Articular chondrocyte of knee joint (primary cell): ENCODE data around the gene ARL10. TPM values are rescaled to one million over a fixed set of nuclear protein-coding genes. Genes with fewer than 3 reads are reported as not detected.

Source experiments
- small RNA-seq: library from RNA; depleted of rRNA; stranded (forward); fragments of <200 nt; gene quantifications from one replicate; pipeline ENCODE3, GENCODE V24; 2012
- total RNA-seq: library from RNA; depleted of rRNA; stranded (reverse); fragments of >200 nt; gene quantifications from 2 replicates; pipeline ENCODE4 v1.2.3, GENCODE V29; 2012

Gene ARL10
- total RNA-seq = 8.5 and 9.1 TPM in 2 replicates

GRCh38 chr5:176365351-176366231, at the start of gene ARL10:
Gene ARL10 (plus strand): TSS chr5:176365487. CDS start chr5:176365564, 77 bp downstream.

DNA sequence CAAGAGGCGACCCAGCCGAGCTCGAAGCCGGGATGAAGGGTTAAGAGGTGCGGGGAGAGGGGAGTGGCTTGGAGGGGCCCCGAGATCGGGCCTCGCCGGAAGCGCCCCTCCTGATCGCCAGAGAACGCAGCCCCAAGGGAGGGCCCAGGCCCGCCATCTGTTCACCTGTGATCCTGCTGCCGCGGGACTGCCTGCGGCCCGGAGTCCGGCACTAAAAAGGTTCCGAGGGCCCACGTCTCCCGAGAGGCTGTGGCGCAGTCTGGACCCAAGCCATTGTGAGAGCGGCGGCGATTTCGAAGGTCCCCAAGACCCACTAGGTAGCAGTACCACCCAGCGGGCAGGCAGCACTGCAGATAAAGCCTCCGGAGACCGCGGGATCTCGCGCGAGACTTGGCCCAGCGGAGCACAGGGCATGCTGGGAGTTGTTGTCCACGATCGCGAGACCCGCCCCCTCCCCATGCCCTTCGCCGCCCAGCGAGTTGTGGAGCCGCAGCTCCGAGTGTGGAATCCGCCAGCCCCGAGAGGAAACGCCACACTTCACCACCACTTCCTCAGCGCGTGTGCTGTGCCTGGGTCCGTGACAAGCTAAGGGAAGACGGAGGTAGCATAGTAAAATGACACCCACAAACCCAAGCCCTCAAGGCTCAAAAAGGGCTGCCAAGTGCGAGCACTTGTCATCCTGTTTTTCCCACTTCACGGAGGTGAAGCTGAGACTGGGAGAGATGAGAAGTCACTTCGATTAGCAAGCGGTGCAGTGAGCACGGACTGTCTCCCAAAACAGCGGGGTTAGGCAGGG, 3.7 kb upstream of the ARL10 start, which contains the start of gene KIAA1191:
Gene KIAA1191 (minus strand): TSS at position 328 of the 796 bp plus-strand sequence. CDS start 2,256 bp downstream, outside the sequence.

DNA sequence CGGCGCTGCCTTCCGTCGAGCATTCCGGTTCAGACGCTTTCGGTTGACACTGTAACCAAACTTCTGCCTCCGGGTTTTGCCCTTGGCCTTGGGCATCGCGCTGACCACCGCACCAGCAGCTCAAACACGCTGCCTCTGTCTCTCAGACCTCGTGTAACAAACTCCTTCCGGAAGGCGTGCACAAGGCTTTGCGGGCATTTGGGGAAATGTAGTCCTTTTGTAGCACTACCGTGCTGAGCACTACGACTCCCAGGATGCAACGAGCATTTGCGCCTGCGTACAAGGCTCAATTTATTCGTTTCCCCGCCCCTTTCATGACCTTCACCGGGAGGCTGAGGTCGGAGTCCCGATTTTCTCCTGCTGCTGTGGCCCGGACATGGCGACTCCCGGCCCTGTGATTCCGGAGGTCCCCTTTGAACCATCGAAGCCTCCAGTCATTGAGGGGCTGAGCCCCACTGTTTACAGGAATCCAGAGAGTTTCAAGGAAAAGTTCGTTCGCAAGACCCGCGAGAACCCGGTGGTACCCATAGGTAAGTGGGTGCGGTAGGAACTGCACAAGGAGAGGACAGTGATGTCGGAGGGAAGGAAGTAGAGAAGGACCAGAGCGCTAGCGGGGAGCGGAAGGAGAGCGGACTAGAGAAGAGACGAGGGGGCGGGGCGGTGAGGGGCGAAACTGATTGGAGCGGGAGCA, 23.3 kb downstream of the ARL10 start, which contains the start of the genes HIGD2A and NOP16:
Gene HIGD2A (plus strand): TSS at position 308 of the 691 bp plus-strand sequence. CDS start 69 bp downstream, at position 377.
Gene NOP16 (minus strand): TSS at position 155 of the 691 bp plus-strand sequence. CDS start 59 bp downstream, at position 96.

DNA sequence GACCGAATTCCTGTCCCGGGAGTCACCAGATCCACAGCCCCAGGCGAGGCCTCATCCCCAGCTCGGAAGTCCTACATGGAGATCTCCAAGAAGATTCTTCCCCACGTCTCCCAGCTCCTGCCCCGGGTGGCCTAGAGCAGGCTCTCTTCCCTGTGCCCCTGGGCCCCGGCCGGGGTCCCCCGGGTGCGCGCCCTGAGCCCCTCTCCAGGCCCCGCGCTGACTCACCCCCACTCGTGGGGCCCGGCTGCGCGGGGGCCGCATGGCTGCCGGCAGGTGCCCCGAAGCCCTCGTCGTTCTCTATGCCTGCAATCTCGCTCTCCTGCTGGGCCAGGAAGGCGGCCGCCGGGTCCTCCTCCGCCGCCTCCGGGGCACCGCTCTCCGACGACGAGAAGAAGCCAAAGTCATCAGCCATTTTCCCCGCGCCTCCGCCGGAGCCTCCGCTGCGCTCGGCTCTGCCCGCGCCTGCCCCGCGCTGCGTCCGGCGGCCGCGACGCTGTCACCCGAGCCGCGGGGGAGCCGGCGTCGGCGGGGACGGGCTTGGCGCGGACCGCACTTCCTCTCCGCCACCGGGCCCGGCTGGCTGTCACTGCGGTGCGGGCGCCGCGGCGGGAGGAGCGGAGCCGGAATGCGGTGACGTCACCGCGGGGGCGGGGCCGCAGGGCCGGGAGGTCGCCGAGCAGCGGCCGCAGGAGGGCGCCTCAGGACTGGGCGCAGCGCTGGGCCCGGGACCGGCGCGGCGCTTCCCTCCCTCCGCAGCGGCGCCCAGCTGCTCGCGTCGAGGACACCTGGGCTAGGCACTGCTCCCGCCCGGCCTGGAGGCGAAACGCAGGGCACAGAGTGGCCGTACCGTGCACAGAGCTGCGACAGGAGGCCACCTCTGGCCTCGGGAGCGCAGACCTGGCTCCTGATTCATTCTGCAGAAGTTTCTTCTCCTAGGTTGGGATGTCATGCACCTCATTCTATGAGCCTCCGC, 51.0 kb downstream of the ARL10 start, which contains the start of gene CLTB:
Gene CLTB (minus strand): TSS at position 588 of the 973 bp plus-strand sequence. CDS start 176 bp downstream, at position 412.

Small RNA genes lying within 50 kb of the gene (small RNA-seq; reads per million reads assigned to genes)
- gene MIR1271 = 4.6 reads per million, percentile 89 among the genes with 10 or more reads in this experiment

Other genes starting within 250 kb of the ARL10 start
- 9.1 and 10.6 TPM in 2 replicates for gene SIMC1, start 127.1 kb upstream of the ARL10 start, total RNA-seq
- gene KIAA1191, start 3.7 kb upstream of the ARL10 start, total RNA-seq = 80.4 and 90.3 TPM in 2 replicates
- gene NOP16, start 23.1 kb downstream of the ARL10 start, total RNA-seq = 9.4 and 10.7 TPM in 2 replicates
- gene HIGD2A, start 23.3 kb downstream of the ARL10 start, total RNA-seq = 28.2 and 38.8 TPM in 2 replicates
- gene CLTB, start 51.1 kb downstream of the ARL10 start, total RNA-seq = 88.3 and 98.3 TPM in 2 replicates
- gene FAF2, start 82.9 kb downstream of the ARL10 start, total RNA-seq = 54.6 and 59.6 TPM in 2 replicates
- 4.0 and 4.1 TPM in 2 replicates for gene RNF44, start 171.9 kb downstream of the ARL10 start, total RNA-seq
- gene CDHR2, start 183.9 kb downstream of the ARL10 start, total RNA-seq = not detected in 2 replicates
- gene GPRIN1, start 244.7 kb downstream of the ARL10 start, total RNA-seq = 1.7 and 2.8 TPM in 2 replicates